D721Med (cell line): ENCODE data around the gene GDPD4.

Experiments used
- DNase-seq: peaks from one replicate; pipeline ENCODE4 v3.0.0; 2011; ENCODE audit warnings: low spot score; ENCODE audit not compliant: insufficient read length
- FAIRE-seq: peaks from 2 replicates; lab custom pipeline; 2011; peaks lifted over from hg19 to GRCh38; lab: Jason Lieb, UNC
- CTCF ChIP-seq: IDR thresholded peaks from 2 replicates; pipeline ENCODE4 v1.5.1; 2012; ENCODE audit warnings: mild to moderate bottlenecking, control low read depth; ENCODE audit not compliant: insufficient read depth; ENCODE audit errors: missing control alignments

Gene GDPD4

DNA sequence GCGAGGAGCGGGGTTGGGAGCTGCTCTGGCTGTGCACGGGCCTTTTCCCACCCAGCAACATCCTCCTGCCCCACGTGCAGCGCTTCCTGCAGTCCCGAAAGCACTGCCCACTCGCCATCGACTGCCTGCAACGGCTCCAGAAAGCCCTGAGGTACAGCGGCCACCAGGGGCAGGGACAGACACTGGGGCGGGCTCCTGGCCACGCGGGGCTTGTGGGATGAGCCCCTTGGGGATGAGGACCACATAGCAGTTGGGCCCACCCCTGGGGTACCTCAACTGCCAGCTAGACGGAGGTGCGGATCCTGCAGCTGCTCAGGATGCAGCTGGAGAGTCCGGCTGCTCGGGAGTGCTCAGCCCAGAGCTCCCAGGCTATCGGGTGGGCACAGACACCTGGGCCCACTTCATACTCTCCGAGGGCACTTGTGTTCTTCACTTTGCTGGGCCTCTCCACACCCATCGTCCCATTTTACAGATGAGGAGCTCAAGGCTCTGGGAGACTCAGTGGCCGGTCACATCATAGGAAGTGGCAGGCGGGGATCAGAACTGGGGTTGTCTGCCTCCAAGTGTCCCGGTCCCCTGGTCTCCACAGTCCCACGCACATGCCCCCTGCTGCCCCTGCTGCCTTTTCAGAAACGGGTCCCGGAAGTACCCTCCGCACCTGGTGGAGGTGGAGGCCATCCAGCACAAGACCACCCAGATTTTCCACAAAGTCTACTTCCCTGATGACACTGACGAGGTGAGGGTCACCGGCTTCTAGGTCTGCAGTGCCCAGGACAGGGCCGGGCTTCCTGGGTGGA, 95.8 kb downstream of the GDPD4 start:
- no peak for DNase-seq
- no peak for TF ChIP-seq CTCF
- no peak for FAIRE-seq

GRCh38 chr11:77204754-77205466, 96.6 kb downstream of the GDPD4 start:
- TF ChIP-seq CTCF, result no peak
- DNase-seq (no peak), FAIRE-seq (no peak)

- FAIRE-seq (no peak), DNase-seq (no peak)
- no peak for TF ChIP-seq CTCF
These were observed 97.4 kb downstream of the GDPD4 start for GRCh38 chr11:77203901-77204753.

DNA sequence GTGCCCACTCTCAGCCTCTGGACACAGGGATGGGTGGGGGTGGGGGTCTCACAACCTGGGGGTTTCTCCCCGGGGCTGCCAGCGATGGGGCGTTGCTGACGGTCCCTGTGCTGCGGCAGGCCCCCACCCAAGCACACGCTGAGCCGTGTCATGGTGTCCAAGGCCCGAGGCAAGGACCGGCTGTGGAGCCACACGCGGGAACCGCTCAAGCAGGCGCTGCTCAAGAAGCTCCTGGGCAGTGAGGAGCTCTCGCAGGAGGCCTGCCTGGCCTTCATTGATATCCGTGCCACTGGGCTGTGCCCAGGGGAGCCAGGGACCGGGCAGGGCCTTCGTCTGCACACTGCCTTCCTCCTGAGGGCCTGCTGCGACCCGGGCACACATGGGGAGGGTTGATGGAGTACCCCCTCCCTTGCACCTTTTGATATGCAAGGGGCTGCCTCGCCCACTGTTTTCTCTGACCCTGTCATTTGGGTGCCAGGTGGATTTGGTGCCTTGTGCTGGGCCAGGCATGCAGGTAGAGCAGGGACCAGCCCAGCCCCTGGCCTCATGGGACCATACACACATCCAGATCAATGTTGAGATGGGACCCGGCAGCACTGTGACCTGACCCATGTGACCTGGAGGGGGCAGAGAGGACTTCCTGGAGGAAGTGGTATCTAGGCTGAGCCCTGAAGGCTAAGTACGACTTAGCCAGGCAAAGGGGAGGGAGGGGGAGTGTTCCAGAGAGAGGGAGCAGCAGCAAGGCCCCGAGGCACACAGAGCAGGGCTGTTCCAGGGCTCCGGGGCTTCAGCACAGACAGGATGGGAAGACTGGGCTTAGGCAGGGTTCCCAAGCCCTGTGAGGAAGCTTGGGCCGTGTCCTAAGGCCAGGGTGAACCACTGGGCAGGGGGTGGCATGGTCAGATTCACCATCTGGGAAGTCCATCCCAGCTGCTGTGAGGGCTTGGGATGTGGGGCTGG, 98.3 kb downstream of the GDPD4 start:
- FAIRE-seq, result no peak
- TF ChIP-seq CTCF, result no peak
- DNase-seq, result no peak

- TF ChIP-seq CTCF, result no peak
- no peak for FAIRE-seq
- DNase-seq, result no peak
These were observed 99.3 kb downstream of the GDPD4 start for GRCh38 chr11:77201991-77202841.
